Nephron (organoid): ENCODE results near the gene SCAF11.

Source experiments
- H3K27ac Mint-ChIP-seq, 3 experiments: 2 replicates each; pipeline ENCODE4 v1.8.0; 2020; ENCODE audit warnings: mixed read lengths in 3 of 3, mild to moderate bottlenecking in 2 of 3, moderate library complexity in 1 of 3
- H3K27me3 Mint-ChIP-seq: 2 replicates; pipeline ENCODE4 v1.8.0; 2021; ENCODE audit warnings: low read depth, mild to moderate bottlenecking, moderate library complexity, mixed read lengths
- H3K36me3 Mint-ChIP-seq: 2 replicates; pipeline ENCODE4 v1.8.0; 2020; ENCODE audit warnings: low read depth, mixed read lengths
- H3K4me1 Mint-ChIP-seq: 2 replicates; pipeline ENCODE4 v1.8.0; 2020; ENCODE audit warnings: mixed read lengths
- H3K4me3 Mint-ChIP-seq, 3 experiments: 2 replicates each; pipeline ENCODE4 v1.8.0; 2020; ENCODE audit warnings: mild to moderate bottlenecking in 3 of 3, mixed read lengths in 3 of 3, moderate library complexity in 2 of 3
- H3K9me3 Mint-ChIP-seq: 2 replicates; pipeline ENCODE4 v1.8.0; 2020; ENCODE audit warnings: mixed read lengths
- TF ChIP-seq, protein P1 (sequence below), 3 experiments: fragments of 200-600 bp; sonication (generic); IDR thresholded peaks; one replicate each; pipeline ENCODE4 v1.5.0; 2021; ENCODE audit warnings: antibody characterized with exemption in 3 of 3; ENCODE audit not compliant: unreplicated experiment in 3 of 3

SCAF11 gene

GRCh38 chr12:45939759-45940158, 50.6 kb downstream of the SCAF11 start:
- H3K4me3 Mint-ChIP-seq = no peak overlapping the region
- H3K27ac Mint-ChIP-seq = no peak overlapping the region
- H3K27me3 Mint-ChIP-seq = no peaks in the 10 kb centered on the region
- peaks cover 13% of the 10 kb centered on the region for H3K4me1 Mint-ChIP-seq
- TF ChIP-seq, protein P1, sequence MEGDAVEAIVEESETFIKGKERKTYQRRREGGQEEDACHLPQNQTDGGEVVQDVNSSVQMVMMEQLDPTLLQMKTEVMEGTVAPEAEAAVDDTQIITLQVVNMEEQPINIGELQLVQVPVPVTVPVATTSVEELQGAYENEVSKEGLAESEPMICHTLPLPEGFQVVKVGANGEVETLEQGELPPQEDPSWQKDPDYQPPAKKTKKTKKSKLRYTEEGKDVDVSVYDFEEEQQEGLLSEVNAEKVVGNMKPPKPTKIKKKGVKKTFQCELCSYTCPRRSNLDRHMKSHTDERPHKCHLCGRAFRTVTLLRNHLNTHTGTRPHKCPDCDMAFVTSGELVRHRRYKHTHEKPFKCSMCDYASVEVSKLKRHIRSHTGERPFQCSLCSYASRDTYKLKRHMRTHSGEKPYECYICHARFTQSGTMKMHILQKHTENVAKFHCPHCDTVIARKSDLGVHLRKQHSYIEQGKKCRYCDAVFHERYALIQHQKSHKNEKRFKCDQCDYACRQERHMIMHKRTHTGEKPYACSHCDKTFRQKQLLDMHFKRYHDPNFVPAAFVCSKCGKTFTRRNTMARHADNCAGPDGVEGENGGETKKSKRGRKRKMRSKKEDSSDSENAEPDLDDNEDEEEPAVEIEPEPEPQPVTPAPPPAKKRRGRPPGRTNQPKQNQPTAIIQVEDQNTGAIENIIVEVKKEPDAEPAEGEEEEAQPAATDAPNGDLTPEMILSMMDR (IDR thresholded peaks at IDR 0.05; ENCODE audit: unreplicated experiment in 3 of 3) = no peak
- H3K36me3 Mint-ChIP-seq = peaks cover 68% of the 10 kb centered on the region
- no peaks in the 10 kb centered on the region for H3K9me3 Mint-ChIP-seq

DNA sequence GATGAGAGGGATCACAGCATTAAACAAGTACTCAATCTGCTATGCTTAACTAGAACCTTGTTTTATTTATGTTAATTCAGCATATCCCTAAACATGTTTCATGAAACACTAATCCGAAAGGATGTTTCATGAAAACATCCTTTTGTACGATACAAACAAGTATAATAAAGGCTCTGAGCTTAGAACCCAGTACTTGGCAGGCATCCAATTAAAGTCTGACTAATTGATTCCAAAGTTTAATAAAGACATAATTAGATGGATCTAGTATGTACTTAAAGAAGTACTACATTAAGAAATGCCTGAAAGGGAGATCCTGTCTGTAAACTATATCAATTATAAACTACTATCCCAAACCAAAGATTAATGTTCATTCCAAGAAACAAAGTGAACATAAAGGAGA, 51.8 kb downstream of the SCAF11 start:
- Mint-ChIP-seq H3K27ac (no peak overlapping the region), H3K36me3 (peaks cover 56% of the 10 kb centered on the region), H3K27me3 (no peaks in the 10 kb centered on the region), H3K4me3 (no peak overlapping the region), H3K9me3 (no peaks in the 10 kb centered on the region), H3K4me1 (peaks cover 18% of the 10 kb centered on the region)
- TF ChIP-seq, protein P1 (IDR thresholded peaks at IDR 0.05; ENCODE audit: unreplicated experiment in 3 of 3) = no peak

DNA sequence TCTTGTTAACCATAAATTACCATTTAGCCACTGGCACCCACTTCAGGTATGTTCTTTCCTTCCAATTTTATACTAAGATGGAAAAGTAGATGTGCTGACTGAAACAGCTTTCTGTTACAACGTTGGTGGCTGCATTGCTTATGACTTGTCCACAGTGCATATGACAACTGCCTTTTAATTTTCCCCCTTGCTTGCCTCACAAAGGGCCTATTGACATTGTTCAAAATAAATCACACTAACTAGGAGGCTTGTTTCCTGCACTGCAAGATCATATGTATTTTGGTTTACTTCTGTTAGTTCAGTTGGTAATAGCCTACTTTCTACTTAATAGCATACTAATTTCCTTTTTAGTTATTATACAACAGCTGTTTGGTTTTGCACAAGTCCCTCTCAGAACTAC, 55.4 kb downstream of the SCAF11 start:
- Mint-ChIP-seq H3K4me1 (peaks cover 19% of the 10 kb centered on the region), H3K36me3 (peaks cover 43% of the 10 kb centered on the region), H3K27ac (peak overlapping the region; percentile 30 to 60 (median 48)), H3K9me3 (no peaks in the 10 kb centered on the region), H3K27me3 (no peaks in the 10 kb centered on the region), H3K4me3 (no peak overlapping the region)
- TF ChIP-seq, protein P1 (IDR thresholded peaks at IDR 0.05; ENCODE audit: unreplicated experiment in 3 of 3) = no peak

- Mint-ChIP-seq H3K9me3 (no peaks in the 10 kb centered on the region), H3K4me3 (no peak overlapping the region), H3K27ac (peak overlapping the region in 1 of 3 experiments; percentile 17), H3K36me3 (peaks cover 46% of the 10 kb centered on the region), H3K4me1 (peaks cover 19% of the 10 kb centered on the region), H3K27me3 (no peaks in the 10 kb centered on the region)
- TF ChIP-seq, protein P1 (IDR thresholded peaks at IDR 0.05; ENCODE audit: unreplicated experiment in 3 of 3) = no peak
These were observed 56.9 kb downstream of the SCAF11 start for GRCh38 chr12:45933504-45933903.

- Mint-ChIP-seq H3K27ac (no peak overlapping the region), H3K27me3 (no peaks in the 10 kb centered on the region), H3K4me3 (no peak overlapping the region), H3K9me3 (no peaks in the 10 kb centered on the region), H3K36me3 (peaks cover 57% of the 10 kb centered on the region), H3K4me1 (peaks cover 13% of the 10 kb centered on the region)
- TF ChIP-seq, protein P1 (IDR thresholded peaks at IDR 0.05; ENCODE audit: unreplicated experiment in 3 of 3) = no peak
These were observed 60.0 kb downstream of the SCAF11 start for GRCh38 chr12:45930369-45930768.

GRCh38 chr12:45928309-45928708, 62.1 kb downstream of the SCAF11 start:
- no peak overlapping the region for H3K27ac Mint-ChIP-seq
- no peaks in the 10 kb centered on the region for H3K27me3 Mint-ChIP-seq
- TF ChIP-seq, protein P1 (IDR thresholded peaks at IDR 0.05; ENCODE audit: unreplicated experiment in 3 of 3) = no peak
- no peaks in the 10 kb centered on the region for H3K9me3 Mint-ChIP-seq
- no peak overlapping the region for H3K4me3 Mint-ChIP-seq
- H3K36me3 Mint-ChIP-seq = peaks cover 67% of the 10 kb centered on the region
- H3K4me1 Mint-ChIP-seq = no peaks in the 10 kb centered on the region
